HG03097 (cell line): ENCODE results near the gene PCID2.

ENCODE experiments used
- ATAC-seq: cut with Tn5 transposase; IDR thresholded peaks from one replicate; pipeline ENCODE4 v1.9.1; 2021; ENCODE audit not compliant: unreplicated experiment, low FRiP score

The PCID2 gene

DNA sequence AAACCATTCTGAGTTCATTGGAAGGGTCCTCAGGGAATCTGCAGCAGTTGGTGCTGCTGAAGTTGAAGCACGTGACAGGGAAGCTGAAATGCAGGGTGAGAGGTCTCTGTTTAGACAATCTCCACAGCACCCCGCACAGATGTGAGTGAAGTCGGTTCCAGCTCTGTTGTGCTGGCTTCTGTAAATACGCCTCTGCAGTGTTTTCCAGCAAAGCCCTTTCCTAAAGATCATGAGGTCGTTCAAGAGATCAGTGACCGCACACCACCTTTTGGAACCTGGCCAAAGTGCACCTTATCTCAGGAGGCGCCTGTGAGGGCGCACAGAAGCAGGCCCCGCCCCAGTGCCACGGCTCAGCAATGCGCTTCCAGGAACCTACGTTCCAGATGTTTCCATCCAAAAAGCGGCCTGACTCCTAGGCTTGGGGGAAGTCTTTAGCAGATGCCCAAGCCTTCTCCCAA is 11.7 kb upstream of the PCID2 start:
- ATAC-seq, result no peak

- ATAC-seq, result no peak
These were observed 10.9 kb upstream of the PCID2 start for GRCh38 chr13:113219256-113219940.

DNA sequence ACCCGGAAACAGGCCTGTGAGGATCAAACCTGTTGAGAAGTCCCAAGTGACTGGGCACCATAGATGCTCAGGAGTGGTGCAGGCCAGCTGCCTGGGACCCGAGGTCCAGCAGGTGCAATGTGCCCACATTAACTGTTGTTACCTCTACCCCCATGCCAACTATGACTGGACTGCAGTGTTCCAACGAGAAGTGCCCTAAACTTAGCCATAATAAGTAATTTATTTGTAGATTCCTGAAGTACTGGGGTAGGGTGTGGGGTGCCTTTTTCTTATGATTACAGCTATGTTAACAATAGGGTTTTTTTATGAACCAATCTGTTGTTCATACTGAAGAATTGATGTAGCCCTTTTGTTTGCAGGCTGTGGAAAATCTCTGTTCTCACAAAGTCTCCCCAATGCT is 10.1 kb upstream of the PCID2 start:
- ATAC-seq, result no peak

GRCh38 chr13:113216254-113217048 is 8.0 kb upstream of the PCID2 start:
- no peak for ATAC-seq

- no peak for ATAC-seq
These were observed 3.3 kb upstream of the PCID2 start for GRCh38 chr13:113211774-113212173.

DNA sequence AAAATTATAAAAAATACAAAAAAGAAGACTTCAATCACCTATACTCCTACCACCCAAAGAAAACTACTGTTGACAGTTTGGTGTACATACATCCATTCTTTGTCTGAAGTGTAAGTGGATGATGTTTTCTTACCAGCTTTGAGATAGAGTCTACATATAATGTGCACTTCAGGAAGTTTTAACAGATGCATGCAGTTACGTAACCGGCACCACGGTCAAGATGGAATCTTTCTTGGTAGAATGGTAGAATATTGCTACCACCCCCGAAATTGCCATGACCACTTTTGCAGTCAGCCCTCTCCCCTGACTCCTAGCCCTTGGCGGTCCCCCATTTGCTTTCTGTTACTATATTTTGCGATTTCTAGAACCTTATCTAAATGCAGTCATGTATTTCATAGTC is 2.4 kb upstream of the PCID2 start:
- ATAC-seq, result no peak

- ATAC-seq, result peak; percentile 26
These were observed 1.4 kb upstream of the PCID2 start for GRCh38 chr13:113209759-113210421.

DNA sequence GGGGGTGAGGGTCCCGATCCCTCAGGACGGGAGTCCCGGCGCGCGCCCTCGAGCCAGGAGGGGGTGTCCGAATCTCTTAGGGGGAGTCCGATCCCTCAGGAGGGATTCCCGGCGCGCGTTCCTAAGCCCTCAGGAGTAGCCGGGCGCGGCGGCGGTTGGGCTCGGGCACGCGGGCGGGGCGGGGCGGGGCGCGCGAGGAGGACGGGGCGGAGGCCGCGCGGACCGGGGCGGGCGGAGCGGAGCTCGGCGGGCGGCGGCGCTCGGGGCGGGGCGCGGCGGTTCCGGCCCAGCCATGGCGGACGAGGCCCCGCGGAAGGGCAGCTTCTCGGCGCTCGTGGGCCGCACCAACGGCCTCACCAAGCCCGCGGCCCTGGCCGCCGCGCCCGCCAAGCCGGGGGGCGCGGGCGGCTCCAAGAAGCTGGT is 878 bp upstream of the PCID2 start, which contains the start of gene CUL4A:
Gene CUL4A, plus strand, starts transcription at position 278 of the 423 bp plus-strand sequence. Its CDS starts 15 bp downstream, at position 293.
- ATAC-seq, result peak; percentile 27

DNA sequence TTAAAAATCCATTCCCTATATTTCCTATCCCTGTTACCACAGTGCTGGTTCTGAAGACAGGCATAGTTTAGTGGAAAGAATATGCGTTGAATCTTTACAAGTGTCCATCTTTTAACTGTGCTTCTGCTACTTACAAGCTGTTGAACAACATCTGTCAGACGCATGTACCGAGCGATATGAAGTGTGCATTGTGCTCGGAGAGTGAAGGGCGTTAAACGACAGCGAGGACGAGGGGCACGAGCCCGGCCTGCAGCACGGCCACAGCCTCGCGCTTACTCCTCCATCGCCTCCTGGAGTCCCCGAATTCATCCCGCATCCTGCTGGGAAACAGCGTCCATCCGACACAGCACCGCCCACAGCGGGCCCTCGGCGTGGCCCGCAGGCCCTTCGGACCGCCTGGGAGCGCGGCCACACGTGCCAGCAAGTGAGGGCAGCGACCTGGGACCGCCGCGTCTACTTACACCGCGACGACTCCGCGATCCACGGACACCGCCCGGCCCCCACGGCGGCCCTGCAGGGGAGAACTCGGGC is 514 bp downstream of the PCID2 start:
- peak; percentile 7 for ATAC-seq

- ATAC-seq, result no peak
These were observed 1.0 kb downstream of the PCID2 start for GRCh38 chr13:113207460-113207859.

DNA sequence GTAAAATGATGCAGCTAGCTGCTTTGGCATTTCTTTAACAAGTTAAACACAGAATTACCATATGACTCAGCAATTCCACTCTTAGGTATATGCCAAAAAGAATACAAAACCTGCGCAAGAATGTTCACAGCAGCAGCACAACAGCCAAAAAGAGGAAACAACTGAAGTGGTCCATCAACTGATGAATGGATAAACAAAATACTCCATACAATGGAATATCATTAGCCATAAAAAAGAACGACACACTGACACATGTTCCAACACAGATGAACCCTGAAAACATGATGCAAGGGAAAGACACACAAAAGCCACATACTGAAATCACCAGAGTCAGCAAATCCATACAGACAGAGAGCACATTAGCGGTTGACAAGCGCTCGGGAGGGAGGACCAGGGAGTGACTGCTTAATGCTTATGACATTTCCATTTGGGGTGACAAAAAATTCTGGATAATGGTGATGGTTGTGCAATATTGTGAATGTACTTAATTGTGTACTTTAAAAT is 3.0 kb downstream of the PCID2 start:
- no peak for ATAC-seq

GRCh38 chr13:113204378-113204734 is 4.1 kb downstream of the PCID2 start:
- ATAC-seq, result no peak

DNA sequence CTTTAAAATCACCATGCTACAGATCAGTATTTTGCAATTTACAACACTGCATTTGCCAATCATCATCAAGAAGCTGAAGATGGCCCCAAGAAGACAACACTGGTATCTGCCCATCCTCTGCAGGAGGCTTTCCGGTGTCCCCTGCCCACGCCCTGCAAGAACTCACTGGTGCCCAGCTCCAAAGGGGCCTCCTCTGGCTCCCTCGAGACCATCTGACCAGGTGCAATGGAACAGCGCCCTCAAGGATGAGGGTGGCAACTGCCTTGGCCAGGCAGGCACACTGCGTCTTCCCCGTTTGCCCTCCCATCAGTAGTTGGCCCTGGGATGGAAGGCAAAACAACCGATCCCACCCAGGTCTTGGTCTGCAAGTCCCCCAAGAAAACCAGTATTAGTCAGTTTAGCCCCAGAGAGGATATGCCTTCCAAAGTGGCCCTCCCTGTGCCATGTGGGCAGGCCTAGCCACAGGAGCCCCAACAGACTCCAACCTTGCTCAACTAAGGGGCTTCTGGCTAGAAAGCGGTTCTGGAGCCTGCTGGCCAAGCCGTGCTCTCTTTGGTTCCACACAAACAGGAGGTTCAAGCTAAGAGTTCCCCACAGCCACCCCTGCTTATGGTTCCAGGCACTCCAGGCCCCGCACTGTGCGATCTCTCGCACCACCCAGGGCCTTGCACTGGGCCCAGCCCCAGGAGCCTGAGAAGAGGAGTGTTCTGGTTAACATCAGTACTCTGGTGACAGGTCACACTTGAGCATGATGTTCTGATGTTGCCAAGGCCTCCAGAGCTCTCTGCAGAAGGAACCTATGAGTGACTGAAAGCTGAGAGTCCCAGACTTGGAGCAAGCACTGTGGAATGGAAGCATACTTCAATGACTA is 4.7 kb downstream of the PCID2 start:
- no peak for ATAC-seq

GRCh38 chr13:113202912-113203311 is 5.6 kb downstream of the PCID2 start:
- no peak for ATAC-seq

GRCh38 chr13:113201815-113202214 is 6.7 kb downstream of the PCID2 start:
- no peak for ATAC-seq

- no peak for ATAC-seq
These were observed 11.3 kb downstream of the PCID2 start for GRCh38 chr13:113196970-113197737.

GRCh38 chr13:113195360-113195759 is 13.1 kb downstream of the PCID2 start:
- ATAC-seq, result no peak

DNA sequence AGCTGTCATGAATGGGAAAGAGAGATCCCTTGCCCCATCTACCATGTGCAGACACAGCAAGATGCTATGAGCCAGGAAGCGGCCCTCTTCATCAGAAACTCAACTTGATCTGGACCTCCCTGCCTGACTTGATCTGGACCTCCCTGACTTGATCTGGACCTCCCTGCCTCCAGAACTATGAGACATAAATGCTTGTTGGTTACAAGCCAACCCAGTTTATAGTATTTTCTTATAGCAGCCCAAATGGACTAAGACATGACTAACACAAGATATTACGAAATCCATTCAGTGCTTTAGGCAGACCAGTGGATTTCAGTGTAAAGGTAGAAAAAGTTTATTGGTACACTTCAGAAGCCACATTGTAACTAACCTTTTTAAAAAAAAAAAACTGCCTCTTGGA is 15.6 kb downstream of the PCID2 start:
- no peak for ATAC-seq

DNA sequence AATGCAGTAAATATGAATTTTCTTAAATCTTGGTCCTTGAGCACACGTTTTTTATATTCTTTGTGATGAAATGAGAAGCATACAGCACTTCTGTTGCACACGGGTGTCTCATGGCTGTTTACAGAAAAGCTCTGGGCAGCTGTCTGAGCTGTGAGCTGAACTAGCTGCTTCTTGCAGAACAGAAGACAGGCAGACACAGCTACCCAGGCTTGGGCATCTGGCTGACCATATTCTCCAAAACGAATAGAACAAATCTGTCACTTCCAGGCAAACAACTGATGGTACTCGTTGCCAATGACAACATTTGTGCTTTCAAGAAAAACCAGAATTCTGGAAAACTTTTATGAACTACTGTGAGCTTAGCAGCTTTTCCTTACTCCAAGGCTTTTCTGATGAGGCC is 16.2 kb downstream of the PCID2 start:
- no peak for ATAC-seq
